ENCODE data around the gene UNC119.

DNA sequence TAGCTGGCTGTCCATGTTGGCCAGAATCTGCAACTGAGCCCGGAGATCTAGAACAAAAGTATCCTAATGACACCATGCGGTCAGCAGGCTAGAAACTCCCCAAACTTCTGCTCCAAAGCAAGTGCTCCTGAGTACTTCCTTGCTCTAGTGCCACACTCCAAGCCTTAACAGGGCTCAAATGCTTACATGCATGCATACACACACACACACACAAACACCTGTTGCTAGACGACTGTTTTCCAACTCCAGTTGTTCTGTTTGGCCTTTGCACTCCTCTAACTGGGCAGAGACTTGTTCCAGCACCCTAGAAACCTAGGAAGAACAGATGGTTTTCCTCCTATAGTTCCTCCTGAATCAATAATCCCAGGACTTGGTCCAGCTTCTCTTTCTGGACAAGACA is 32.0 kb upstream of the UNC119 start:
- TF ChIP-seq, protein P1, sequence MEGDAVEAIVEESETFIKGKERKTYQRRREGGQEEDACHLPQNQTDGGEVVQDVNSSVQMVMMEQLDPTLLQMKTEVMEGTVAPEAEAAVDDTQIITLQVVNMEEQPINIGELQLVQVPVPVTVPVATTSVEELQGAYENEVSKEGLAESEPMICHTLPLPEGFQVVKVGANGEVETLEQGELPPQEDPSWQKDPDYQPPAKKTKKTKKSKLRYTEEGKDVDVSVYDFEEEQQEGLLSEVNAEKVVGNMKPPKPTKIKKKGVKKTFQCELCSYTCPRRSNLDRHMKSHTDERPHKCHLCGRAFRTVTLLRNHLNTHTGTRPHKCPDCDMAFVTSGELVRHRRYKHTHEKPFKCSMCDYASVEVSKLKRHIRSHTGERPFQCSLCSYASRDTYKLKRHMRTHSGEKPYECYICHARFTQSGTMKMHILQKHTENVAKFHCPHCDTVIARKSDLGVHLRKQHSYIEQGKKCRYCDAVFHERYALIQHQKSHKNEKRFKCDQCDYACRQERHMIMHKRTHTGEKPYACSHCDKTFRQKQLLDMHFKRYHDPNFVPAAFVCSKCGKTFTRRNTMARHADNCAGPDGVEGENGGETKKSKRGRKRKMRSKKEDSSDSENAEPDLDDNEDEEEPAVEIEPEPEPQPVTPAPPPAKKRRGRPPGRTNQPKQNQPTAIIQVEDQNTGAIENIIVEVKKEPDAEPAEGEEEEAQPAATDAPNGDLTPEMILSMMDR (IDR thresholded peaks at IDR 0.05 in 2 of 3, conservative IDR thresholded peaks at IDR 0.05 in 1 of 3; ENCODE audit: borderline replicate concordance in 1 of 3, insufficient read depth in 1 of 3, low read depth in 2 of 3, low read length in 2 of 3) = no peak
- TF ChIP-seq, protein P2, sequence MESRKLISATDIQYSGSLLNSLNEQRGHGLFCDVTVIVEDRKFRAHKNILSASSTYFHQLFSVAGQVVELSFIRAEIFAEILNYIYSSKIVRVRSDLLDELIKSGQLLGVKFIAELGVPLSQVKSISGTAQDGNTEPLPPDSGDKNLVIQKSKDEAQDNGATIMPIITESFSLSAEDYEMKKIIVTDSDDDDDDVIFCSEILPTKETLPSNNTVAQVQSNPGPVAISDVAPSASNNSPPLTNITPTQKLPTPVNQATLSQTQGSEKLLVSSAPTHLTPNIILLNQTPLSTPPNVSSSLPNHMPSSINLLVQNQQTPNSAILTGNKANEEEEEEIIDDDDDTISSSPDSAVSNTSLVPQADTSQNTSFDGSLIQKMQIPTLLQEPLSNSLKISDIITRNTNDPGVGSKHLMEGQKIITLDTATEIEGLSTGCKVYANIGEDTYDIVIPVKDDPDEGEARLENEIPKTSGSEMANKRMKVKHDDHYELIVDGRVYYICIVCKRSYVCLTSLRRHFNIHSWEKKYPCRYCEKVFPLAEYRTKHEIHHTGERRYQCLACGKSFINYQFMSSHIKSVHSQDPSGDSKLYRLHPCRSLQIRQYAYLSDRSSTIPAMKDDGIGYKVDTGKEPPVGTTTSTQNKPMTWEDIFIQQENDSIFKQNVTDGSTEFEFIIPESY (IDR thresholded peaks at IDR 0.05; ENCODE audit: extremely low read depth, insufficient replicate concordance, low read length) = no peak
- no peak for TF ChIP-seq EZH2 (IDR thresholded peaks at IDR 0.05)
- TF ChIP-seq, protein P3, sequence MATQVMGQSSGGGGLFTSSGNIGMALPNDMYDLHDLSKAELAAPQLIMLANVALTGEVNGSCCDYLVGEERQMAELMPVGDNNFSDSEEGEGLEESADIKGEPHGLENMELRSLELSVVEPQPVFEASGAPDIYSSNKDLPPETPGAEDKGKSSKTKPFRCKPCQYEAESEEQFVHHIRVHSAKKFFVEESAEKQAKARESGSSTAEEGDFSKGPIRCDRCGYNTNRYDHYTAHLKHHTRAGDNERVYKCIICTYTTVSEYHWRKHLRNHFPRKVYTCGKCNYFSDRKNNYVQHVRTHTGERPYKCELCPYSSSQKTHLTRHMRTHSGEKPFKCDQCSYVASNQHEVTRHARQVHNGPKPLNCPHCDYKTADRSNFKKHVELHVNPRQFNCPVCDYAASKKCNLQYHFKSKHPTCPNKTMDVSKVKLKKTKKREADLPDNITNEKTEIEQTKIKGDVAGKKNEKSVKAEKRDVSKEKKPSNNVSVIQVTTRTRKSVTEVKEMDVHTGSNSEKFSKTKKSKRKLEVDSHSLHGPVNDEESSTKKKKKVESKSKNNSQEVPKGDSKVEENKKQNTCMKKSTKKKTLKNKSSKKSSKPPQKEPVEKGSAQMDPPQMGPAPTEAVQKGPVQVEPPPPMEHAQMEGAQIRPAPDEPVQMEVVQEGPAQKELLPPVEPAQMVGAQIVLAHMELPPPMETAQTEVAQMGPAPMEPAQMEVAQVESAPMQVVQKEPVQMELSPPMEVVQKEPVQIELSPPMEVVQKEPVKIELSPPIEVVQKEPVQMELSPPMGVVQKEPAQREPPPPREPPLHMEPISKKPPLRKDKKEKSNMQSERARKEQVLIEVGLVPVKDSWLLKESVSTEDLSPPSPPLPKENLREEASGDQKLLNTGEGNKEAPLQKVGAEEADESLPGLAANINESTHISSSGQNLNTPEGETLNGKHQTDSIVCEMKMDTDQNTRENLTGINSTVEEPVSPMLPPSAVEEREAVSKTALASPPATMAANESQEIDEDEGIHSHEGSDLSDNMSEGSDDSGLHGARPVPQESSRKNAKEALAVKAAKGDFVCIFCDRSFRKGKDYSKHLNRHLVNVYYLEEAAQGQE (IDR thresholded peaks at IDR 0.05; ENCODE audit: low read depth) = no peak
- TF ChIP-seq POLR2A (IDR thresholded peaks at IDR 0.05; ENCODE audit: borderline replicate concordance, extremely low read depth, insufficient read depth, insufficient read length) = no peak
- TF ChIP-seq TCF7L2 (IDR thresholded peaks at IDR 0.05; ENCODE audit: borderline replicate concordance, extremely low read depth, insufficient read depth, insufficient read length) = no peak
- TF ChIP-seq CEBPB (IDR thresholded peaks at IDR 0.05; ENCODE audit: low read depth) = no peak

Data from HCT116 (cell line).